H9 (cell line): ENCODE results near the gene OR6S1. TPM values are rescaled to one million over a fixed set of nuclear protein-coding genes. Genes with fewer than 3 reads are reported as not detected.
A peak's percentile ranks its signal among the peaks of the same experiment; 100 is the strongest.

Experiments
- DNase-seq: peaks from one replicate; pipeline ENCODE4 v3.0.0-alpha.2; 2017
- H2AFZ ChIP-seq: one replicate; pipeline ENCODE4 v1.6.1; 2013; ENCODE audit warnings: mild to moderate bottlenecking, low read length, control low read depth, moderate library complexity
- H2AK5ac ChIP-seq: 2 replicates; pipeline ENCODE4 v1.6.1; 2013; ENCODE audit warnings: low read length, control low read depth, mixed read lengths; ENCODE audit not compliant: insufficient read length
- H2BK120ac ChIP-seq: one replicate; pipeline ENCODE4 v1.6.1; 2013; ENCODE audit warnings: low read depth, mild to moderate bottlenecking, low read length, control low read depth, inconsistent platforms; ENCODE audit not compliant: poor library complexity, severe bottlenecking
- H2BK12ac ChIP-seq: 2 replicates; pipeline ENCODE4 v1.6.1; 2013; ENCODE audit warnings: low read length, control low read depth, mixed read lengths, low read depth; ENCODE audit not compliant: insufficient read length
- H2BK15ac ChIP-seq: 2 replicates; pipeline ENCODE4 v1.6.1; 2013; ENCODE audit warnings: low read depth, low read length, control low read depth
- H2BK20ac ChIP-seq: one replicate; pipeline ENCODE4 v1.6.1; 2013; ENCODE audit warnings: low read depth, mild to moderate bottlenecking, low read length, control low read depth, inconsistent platforms; ENCODE audit not compliant: poor library complexity, severe bottlenecking
- H2BK5ac ChIP-seq: 2 replicates; pipeline ENCODE4 v1.6.1; 2013; ENCODE audit warnings: low read length, control low read depth, mixed read lengths; ENCODE audit not compliant: insufficient read length
- H3K14ac ChIP-seq: 2 replicates; pipeline ENCODE4 v1.6.1; 2013; ENCODE audit warnings: low read length, control low read depth; ENCODE audit not compliant: insufficient read depth
- H3K18ac ChIP-seq: 2 replicates; pipeline ENCODE4 v1.6.1; 2013; ENCODE audit warnings: low read depth, mild to moderate bottlenecking, mixed read lengths, low read length, control low read depth; ENCODE audit not compliant: insufficient read length
- H3K23ac ChIP-seq: 2 replicates; pipeline ENCODE4 v1.6.1; 2013; ENCODE audit warnings: low read length, control low read depth, mixed read lengths, low read depth; ENCODE audit not compliant: insufficient read length
- H3K23me2 ChIP-seq: 2 replicates; pipeline ENCODE4 v1.6.1; 2013; ENCODE audit warnings: low read depth, mild to moderate bottlenecking, mixed read lengths, low read length, control low read depth; ENCODE audit not compliant: insufficient read length, poor library complexity, severe bottlenecking
- H3K27ac ChIP-seq: 2 replicates; pipeline ENCODE4 v1.5.1; 2013; ENCODE audit warnings: low read length, control low read depth, mixed read lengths, low read depth; ENCODE audit not compliant: insufficient read length
- H3K27me3 ChIP-seq: 2 replicates; pipeline ENCODE4 v1.6.1; 2013; ENCODE audit warnings: low read length, control low read depth, inconsistent platforms; ENCODE audit not compliant: insufficient read depth
- H3K4ac ChIP-seq: 2 replicates; pipeline ENCODE4 v1.6.1; 2013; ENCODE audit warnings: low read depth, mild to moderate bottlenecking, control low read depth, inconsistent platforms, low read length, moderate library complexity
- H3K4me1 ChIP-seq: 2 replicates; pipeline ENCODE4 v1.6.1; 2013; ENCODE audit warnings: low read length, control low read depth, inconsistent platforms; ENCODE audit not compliant: insufficient read depth
- H3K4me2 ChIP-seq: 2 replicates; pipeline ENCODE4 v1.6.1; 2013; ENCODE audit warnings: low read length, control low read depth, mixed read lengths; ENCODE audit not compliant: insufficient read length, insufficient read depth
- H3K56ac ChIP-seq: 2 replicates; pipeline ENCODE4 v1.6.1; 2013; ENCODE audit warnings: low read depth, mild to moderate bottlenecking, mixed read lengths, low read length, control low read depth; ENCODE audit not compliant: insufficient read length
- H3K79me1 ChIP-seq: 2 replicates; pipeline ENCODE4 v1.6.1; 2013; ENCODE audit warnings: low read depth, mild to moderate bottlenecking, moderate library complexity, low read length, control low read depth, inconsistent platforms; ENCODE audit not compliant: insufficient read depth, poor library complexity, severe bottlenecking
- H3K79me2 ChIP-seq: 2 replicates; pipeline ENCODE4 v1.6.1; 2013; ENCODE audit warnings: low read length, control low read depth, inconsistent platforms; ENCODE audit not compliant: insufficient read depth
- H3K9ac ChIP-seq: 2 replicates; pipeline ENCODE4 v1.6.1; 2013; ENCODE audit warnings: low read length, control low read depth, mixed read lengths; ENCODE audit not compliant: insufficient read length; ENCODE audit errors: extremely low read depth
- H3K9me3 ChIP-seq: one replicate; pipeline ENCODE4 v1.6.1; 2013; ENCODE audit warnings: low read depth, low read length, inconsistent platforms; ENCODE audit not compliant: control insufficient read depth
- H3T11ph ChIP-seq: one replicate; pipeline ENCODE4 v1.6.1; 2013; ENCODE audit warnings: mild to moderate bottlenecking, low read length, control low read depth, inconsistent platforms
- H4K20me1 ChIP-seq: one replicate; pipeline ENCODE4 v1.6.1; 2013; ENCODE audit not compliant: control insufficient read depth, insufficient read length, insufficient read depth
- H4K5ac ChIP-seq: 2 replicates; pipeline ENCODE4 v1.6.1; 2013; ENCODE audit warnings: low read depth, mild to moderate bottlenecking, mixed read lengths, low read length, control low read depth; ENCODE audit not compliant: insufficient read length
- H4K8ac ChIP-seq: replicated peaks from 2 replicates; pipeline ENCODE4 v1.6.1; 2013; ENCODE audit warnings: low read length, control low read depth, mixed read lengths, low read depth; ENCODE audit not compliant: insufficient read length
- H4K91ac ChIP-seq: 2 replicates; pipeline ENCODE4 v1.6.1; 2013; ENCODE audit warnings: low read depth, mild to moderate bottlenecking, moderate library complexity, mixed read lengths, low read length, control low read depth; ENCODE audit not compliant: insufficient read length
- H3K27ac Mint-ChIP-seq, 3 experiments: 2 replicates in 2 of 3; 3 replicates in 1 of 3; pipeline ENCODE4 v1.8.0; 2020 to 2021; ENCODE audit warnings: mixed read lengths in 3 of 3, mild to moderate bottlenecking in 1 of 3, moderate library complexity in 1 of 3
- H3K27me3 Mint-ChIP-seq: 2 replicates; pipeline ENCODE4 v1.8.0; 2021; ENCODE audit warnings: low read depth, mild to moderate bottlenecking, moderate library complexity, mixed read lengths
- H3K36me3 Mint-ChIP-seq, 3 experiments: 2 replicates in 2 of 3; 3 replicates in 1 of 3; pipeline ENCODE4 v1.8.0; 2020 to 2021; ENCODE audit warnings: low read depth in 3 of 3, mixed read lengths in 3 of 3; ENCODE audit not compliant: insufficient read depth in 1 of 3
- H3K4me1 Mint-ChIP-seq, 2 experiments: 2 replicates each; pipeline ENCODE4 v1.8.0; 2020; ENCODE audit warnings: mixed read lengths in 2 of 2
- H3K4me3 Mint-ChIP-seq, 2 experiments: 2 replicates in 1 of 2; 3 replicates in 1 of 2; pipeline ENCODE4 v1.8.0; 2020 to 2021; ENCODE audit warnings: mild to moderate bottlenecking in 2 of 2, mixed read lengths in 2 of 2, moderate library complexity in 1 of 2
- H3K9me3 Mint-ChIP-seq, 2 experiments: 2 replicates in 1 of 2; 3 replicates in 1 of 2; pipeline ENCODE4 v1.8.0; 2020; ENCODE audit warnings: mild to moderate bottlenecking in 2 of 2, mixed read lengths in 2 of 2, moderate library complexity in 1 of 2
- WGBS: extraction: QIAGEN DNeasy Blood & Tissue Kit; methylation state at CpG from one replicate; pipeline ENCODE4 v1.1.7; 2013; ENCODE audit warnings: missing lambda C conversion rate, low lambda C conversion rate, mixed read lengths; ENCODE audit not compliant: insufficient read length; ENCODE audit errors: extremely low coverage; 5-methylcytosine and 5-hydroxymethylcytosine counted together
- total RNA-seq: library from RNA; stranded (reverse); gene quantifications from 2 replicates; pipeline ENCODE4 v1.2.1, GENCODE V29; 2021
- TF ChIP-seq, protein P1 (sequence below): fragments of 200-600 bp; sonication (generic); conservative IDR thresholded peaks from 3 replicates; pipeline ENCODE4 v1.8.0; 2021; ENCODE audit warnings: antibody characterized with exemption, mild to moderate bottlenecking

Gene OR6S1
- total RNA-seq, 1 experiment from 2014 or later, result not detected

DNA sequence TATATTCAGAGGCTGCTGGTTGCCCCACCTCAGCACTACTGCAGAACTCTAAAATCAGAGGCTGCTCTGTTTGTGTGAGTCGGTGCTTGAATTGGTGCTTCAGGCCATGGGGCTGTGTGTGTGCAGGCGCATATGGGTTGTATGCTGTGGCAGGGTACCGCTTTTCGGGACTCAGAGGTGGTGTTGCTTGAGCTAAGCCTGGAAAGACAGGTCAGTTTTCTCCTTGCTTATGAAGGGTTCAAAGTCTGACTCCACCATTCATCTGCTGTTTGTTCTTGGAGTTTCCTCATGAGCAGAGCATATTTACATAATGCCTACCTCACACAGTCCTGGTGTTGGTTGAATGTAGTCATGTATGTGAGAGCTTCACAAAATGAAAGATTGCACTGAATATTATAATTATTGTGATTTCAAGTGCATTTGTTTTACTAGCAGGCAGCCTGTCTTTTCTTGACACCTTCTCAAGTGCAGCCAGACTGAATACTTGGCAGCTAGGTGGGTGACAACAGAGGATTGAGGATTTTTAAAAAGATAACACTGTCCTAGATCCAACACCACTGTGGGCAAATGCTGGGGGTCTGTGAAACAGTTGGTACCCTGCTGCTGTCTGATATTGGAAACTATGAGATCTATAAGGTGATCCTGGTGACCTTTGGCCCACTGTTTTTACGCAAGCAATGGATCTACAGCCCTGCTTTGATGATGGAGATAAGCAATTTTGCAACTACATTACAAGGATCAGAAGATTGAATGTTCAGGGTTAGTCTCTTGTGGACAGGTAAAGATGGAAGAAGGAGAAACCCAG, 46.1 kb upstream of the OR6S1 start:
- Histone ChIP-seq H3K23me2 (peaks cover 11% of the 10 kb centered on the region), H4K20me1 (no peaks in the 10 kb centered on the region), H4K5ac (no peak overlapping the region), H3K27me3 (no peaks in the 10 kb centered on the region), H3K9me3 (no peaks in the 10 kb centered on the region), H2AFZ (no peak overlapping the region), H3K56ac (no peak overlapping the region), H3K9ac (no peak overlapping the region), H3K4me1 (no peaks in the 10 kb centered on the region), H3K27ac (no peak overlapping the region), H3K4me2 (no peak overlapping the region), H3K18ac (no peak overlapping the region), H2BK12ac (no peak overlapping the region), H4K8ac (no peak overlapping the region), H2BK20ac (no peak overlapping the region), H3K23ac (no peak overlapping the region), H2BK120ac (no peak overlapping the region), H2BK5ac (no peak overlapping the region), H3K14ac (no peak overlapping the region), H3K79me2 (no peaks in the 10 kb centered on the region), H2BK15ac (no peak overlapping the region), H3K4ac (no peak overlapping the region), H2AK5ac (no peak overlapping the region), H4K91ac (no peak overlapping the region), H3T11ph (no peak overlapping the region), H3K79me1 (no peaks in the 10 kb centered on the region)
- no peak for DNase-seq
- Mint-ChIP-seq H3K4me1 (peaks cover 8% of the 10 kb centered on the region in 2 experiments), H3K27ac (no peak overlapping the region), H3K4me3 (peak overlapping the region in 1 of 2 experiments; percentile 30; a peak in 1 of 5 replicates), H3K9me3 (no peaks in the 10 kb centered on the region), H3K36me3 (no peaks in the 10 kb centered on the region), H3K27me3 (peaks cover 2% of the 10 kb centered on the region)
- TF ChIP-seq, protein P1, sequence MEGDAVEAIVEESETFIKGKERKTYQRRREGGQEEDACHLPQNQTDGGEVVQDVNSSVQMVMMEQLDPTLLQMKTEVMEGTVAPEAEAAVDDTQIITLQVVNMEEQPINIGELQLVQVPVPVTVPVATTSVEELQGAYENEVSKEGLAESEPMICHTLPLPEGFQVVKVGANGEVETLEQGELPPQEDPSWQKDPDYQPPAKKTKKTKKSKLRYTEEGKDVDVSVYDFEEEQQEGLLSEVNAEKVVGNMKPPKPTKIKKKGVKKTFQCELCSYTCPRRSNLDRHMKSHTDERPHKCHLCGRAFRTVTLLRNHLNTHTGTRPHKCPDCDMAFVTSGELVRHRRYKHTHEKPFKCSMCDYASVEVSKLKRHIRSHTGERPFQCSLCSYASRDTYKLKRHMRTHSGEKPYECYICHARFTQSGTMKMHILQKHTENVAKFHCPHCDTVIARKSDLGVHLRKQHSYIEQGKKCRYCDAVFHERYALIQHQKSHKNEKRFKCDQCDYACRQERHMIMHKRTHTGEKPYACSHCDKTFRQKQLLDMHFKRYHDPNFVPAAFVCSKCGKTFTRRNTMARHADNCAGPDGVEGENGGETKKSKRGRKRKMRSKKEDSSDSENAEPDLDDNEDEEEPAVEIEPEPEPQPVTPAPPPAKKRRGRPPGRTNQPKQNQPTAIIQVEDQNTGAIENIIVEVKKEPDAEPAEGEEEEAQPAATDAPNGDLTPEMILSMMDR, result no peak
- no CpG with 5 or more reads among the region's 5 CpGs for WGBS
